BLaER1 treated with 17β-estradiol and CSF1 and Interleukin-3, amounts not matched to agents 10 nM and 100 nM (cell line): Measurements from ENCODE around the gene UBE2QL1.

Experiments used
- H3K27ac ChIP-seq, 11 experiments: shearing (Covaris generic); formaldehyde crosslinking; 2 replicates each; pipeline ENCODE4 v1.8.1; 2022
- H3K27me3 ChIP-seq, 11 experiments: shearing (Covaris generic); formaldehyde crosslinking; 2 replicates each; pipeline ENCODE4 v1.8.1; 2022
- H3K36me3 ChIP-seq, 11 experiments: shearing (Covaris generic); formaldehyde crosslinking; 2 replicates each; pipeline ENCODE4 v1.8.1; 2022
- H3K4me1 ChIP-seq, 10 experiments: shearing (Covaris generic); formaldehyde crosslinking; 2 replicates each; pipeline ENCODE4 v1.8.1; 2022
- H3K4me2 ChIP-seq, 11 experiments: shearing (Covaris generic); formaldehyde crosslinking; 2 replicates each; pipeline ENCODE4 v1.8.1; 2022
- H3K4me3 ChIP-seq, 10 experiments: shearing (Covaris generic); formaldehyde crosslinking; 2 replicates each; pipeline ENCODE4 v1.8.1; 2022
- H3K9ac ChIP-seq, 11 experiments: shearing (Covaris generic); formaldehyde crosslinking; 2 replicates each; pipeline ENCODE4 v1.8.1; 2022
- H3K9me3 ChIP-seq, 11 experiments: shearing (Covaris generic); formaldehyde crosslinking; replicated peaks in 1 of 11; 2 replicates each; pipeline ENCODE4 v1.8.1; 2022
- H4K20me1 ChIP-seq, 11 experiments: shearing (Covaris generic); formaldehyde crosslinking; 2 replicates each; pipeline ENCODE4 v1.8.1; 2022
- Cebpa-rat ChIP-seq, 11 experiments: shearing (Covaris generic); IDR thresholded peaks; 2 replicates each; pipeline ENCODE4 v1.8.1; 2022

Gene UBE2QL1

DNA sequence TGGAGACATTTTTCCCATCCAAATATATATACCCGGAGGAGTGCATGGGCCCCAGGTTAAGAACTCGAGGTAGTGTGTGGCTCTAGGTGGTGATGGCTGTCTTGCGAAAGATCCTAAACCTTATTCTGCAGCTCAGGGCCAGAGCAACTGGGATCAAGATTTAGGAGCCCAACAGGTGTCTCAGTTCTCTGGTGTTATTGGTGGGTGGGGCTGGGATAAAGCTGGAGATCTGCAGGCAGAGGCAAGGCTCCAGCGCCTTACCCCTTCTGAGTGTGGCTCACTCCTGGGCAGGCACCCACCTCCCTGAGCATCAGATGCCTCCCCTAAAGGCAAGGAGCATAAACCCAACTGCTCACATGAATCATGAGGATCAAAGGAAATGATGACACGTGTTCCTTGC lies 11.2 kb downstream of the UBE2QL1 start:
- no peak overlapping the region for H3K27ac ChIP-seq
- H3K9me3 ChIP-seq: no peaks in the 10 kb centered on the region
- no peak for TF ChIP-seq Cebpa-rat (IDR thresholded peaks at IDR 0.05)
- no peak overlapping the region for H3K4me3 ChIP-seq
- H3K4me1 ChIP-seq: 0 out of 20 replicates have a peak, but pooled peaks cover 0 to under 1% (median 0%) of the 10 kb centered on the region in 10 experiments
- no peaks in the 10 kb centered on the region for H3K27me3 ChIP-seq
- no peak overlapping the region for H3K4me2 ChIP-seq
- H3K36me3 ChIP-seq: no peaks in the 10 kb centered on the region
- no peaks in the 10 kb centered on the region for H4K20me1 ChIP-seq
- no peak overlapping the region for H3K9ac ChIP-seq

DNA sequence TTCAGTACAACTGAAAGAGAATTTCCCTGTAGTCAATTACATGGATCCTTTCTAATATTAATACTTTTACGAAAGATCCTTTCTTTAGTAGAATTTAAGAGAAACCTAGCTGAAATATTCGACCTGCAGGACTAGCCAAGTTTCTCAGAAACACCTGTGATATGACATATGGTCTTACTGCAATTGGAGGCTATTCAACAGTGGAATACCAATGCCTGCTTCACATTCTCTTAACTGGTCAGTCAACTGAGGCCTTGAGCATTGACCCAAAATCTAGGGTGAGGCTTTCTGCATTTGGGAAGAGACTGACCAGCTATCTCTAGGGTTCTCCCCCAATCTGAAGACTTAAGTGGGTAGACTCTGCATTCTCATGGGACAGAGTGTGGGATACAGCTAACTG lies 12.3 kb downstream of the UBE2QL1 start:
- Histone ChIP-seq H3K4me3 (no peak overlapping the region), H4K20me1 (no peaks in the 10 kb centered on the region), H3K4me1 (peaks cover 5 to 12% (median 7%) of the 10 kb centered on the region in 10 experiments; a peak in 17 of 20 replicates), H3K9me3 (no peaks in the 10 kb centered on the region), H3K36me3 (no peaks in the 10 kb centered on the region), H3K9ac (no peak overlapping the region), H3K27me3 (peaks cover 0 to 2% (median 0%) of the 10 kb centered on the region in 11 experiments; a peak in 1 of 22 replicates), H3K4me2 (no peak overlapping the region), H3K27ac (no peak overlapping the region)
- no peak for TF ChIP-seq Cebpa-rat (IDR thresholded peaks at IDR 0.05)

DNA sequence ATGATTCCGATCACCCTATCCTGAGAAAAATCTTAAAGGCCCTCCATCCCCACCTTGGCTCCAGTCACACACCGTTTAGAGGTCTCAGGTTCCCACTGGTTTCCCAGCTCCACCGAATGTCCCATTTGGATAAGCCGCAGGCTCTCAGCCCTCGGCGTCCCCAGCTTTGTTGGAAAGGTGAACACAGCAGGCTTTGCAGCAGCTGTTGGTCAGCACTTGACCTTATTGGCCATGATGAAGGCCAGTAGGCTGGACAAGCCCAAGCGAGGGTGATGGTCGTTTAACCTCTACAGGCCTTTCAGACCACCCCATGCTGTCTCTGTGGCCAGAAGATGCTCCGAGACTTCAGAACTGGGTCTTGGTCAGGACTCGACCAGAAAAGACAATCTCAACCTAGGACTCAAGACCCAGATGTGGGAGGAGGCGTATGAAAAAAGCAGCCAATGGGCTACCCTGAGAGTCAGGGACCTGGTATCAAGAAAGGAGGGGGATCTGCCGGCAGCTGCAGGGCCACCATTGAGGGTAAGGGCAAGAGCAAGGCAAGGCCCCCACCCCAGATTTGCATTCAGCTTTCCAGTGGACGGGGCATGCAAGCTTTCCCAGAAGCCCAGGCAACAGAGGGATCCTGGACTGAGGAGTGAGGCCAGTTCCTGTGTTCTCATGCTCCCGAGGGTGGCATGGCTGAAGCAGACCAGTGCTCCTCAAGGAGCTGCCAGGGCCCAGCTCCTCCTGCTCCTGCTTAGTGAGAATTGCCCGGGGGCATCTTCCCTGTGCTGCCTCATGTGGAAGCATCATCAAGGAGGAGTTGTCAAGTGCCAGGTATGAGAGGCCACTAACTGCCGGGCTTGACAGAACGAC lies 13.4 kb downstream of the UBE2QL1 start:
- Histone ChIP-seq H3K36me3 (no peaks in the 10 kb centered on the region), H3K4me1 (peaks cover 6 to 15% (median 11%) of the 10 kb centered on the region in 10 experiments; a peak in 17 of 20 replicates), H3K9me3 (no peaks in the 10 kb centered on the region), H3K4me2 (no peak overlapping the region), H3K9ac (no peak overlapping the region), H3K4me3 (no peak overlapping the region), H4K20me1 (no peaks in the 10 kb centered on the region), H3K27me3 (peaks cover 0 to 3% (median 0%) of the 10 kb centered on the region in 11 experiments; a peak in 1 of 22 replicates), H3K27ac (no peak overlapping the region)
- TF ChIP-seq Cebpa-rat (IDR thresholded peaks at IDR 0.05): no peak

DNA sequence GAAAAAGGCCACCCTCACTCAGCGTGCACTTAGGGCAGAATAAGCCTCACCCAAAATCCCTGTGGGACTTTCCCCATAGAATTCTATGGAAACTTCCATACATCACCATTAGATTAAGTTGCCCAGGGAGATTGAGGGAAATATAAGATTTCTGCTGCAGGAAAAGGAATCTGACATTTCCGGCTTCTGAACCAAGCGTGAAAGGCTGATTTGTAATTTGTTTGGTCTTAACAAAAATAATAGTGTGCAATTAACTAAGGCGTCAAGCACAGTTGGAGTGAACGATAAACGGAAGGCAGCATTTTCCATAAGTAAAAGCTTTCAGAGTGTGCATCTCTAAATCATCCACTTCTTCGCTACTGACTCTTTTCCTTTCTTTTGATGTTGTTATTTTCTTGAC lies 14.0 kb downstream of the UBE2QL1 start:
- Histone ChIP-seq H3K4me2 (no peak overlapping the region), H3K4me1 (peaks cover 6 to 15% (median 11%) of the 10 kb centered on the region in 10 experiments; a peak in 17 of 20 replicates), H3K36me3 (no peaks in the 10 kb centered on the region), H4K20me1 (no peaks in the 10 kb centered on the region), H3K4me3 (no peak overlapping the region), H3K27me3 (peaks cover 0 to 3% (median 0%) of the 10 kb centered on the region in 11 experiments; a peak in 1 of 22 replicates), H3K27ac (no peak overlapping the region), H3K9me3 (no peaks in the 10 kb centered on the region), H3K9ac (no peak overlapping the region)
- TF ChIP-seq Cebpa-rat (IDR thresholded peaks at IDR 0.05): no peak

- Histone ChIP-seq H3K36me3 (no peaks in the 10 kb centered on the region), H3K9me3 (no peaks in the 10 kb centered on the region), H3K27me3 (peaks cover 0 to 3% (median 0%) of the 10 kb centered on the region in 11 experiments; a peak in 1 of 22 replicates), H3K4me1 (peaks cover 6 to 15% (median 11%) of the 10 kb centered on the region in 10 experiments; a peak in 17 of 20 replicates), H3K27ac (no peak overlapping the region), H3K4me3 (no peak overlapping the region), H3K4me2 (no peak overlapping the region), H3K9ac (no peak overlapping the region), H4K20me1 (0 out of 22 replicates have a peak, but pooled peaks cover 0 to 3% (median 0%) of the 10 kb centered on the region in 11 experiments)
- TF ChIP-seq Cebpa-rat (IDR thresholded peaks at IDR 0.05): no peak
Measured at GRCh38 chr5:6464441-6464840, 15.8 kb downstream of the UBE2QL1 start.

GRCh38 chr5:6465831-6466790 lies 17.5 kb downstream of the UBE2QL1 start:
- Histone ChIP-seq H3K27ac (no peak overlapping the region), H3K4me2 (peak overlapping the region; percentile 25 to 76 (median 62)), H3K36me3 (no peaks in the 10 kb centered on the region), H4K20me1 (0 out of 22 replicates have a peak, but pooled peaks cover 0 to 3% (median 0%) of the 10 kb centered on the region in 11 experiments), H3K27me3 (peaks cover 0 to 3% (median 0%) of the 10 kb centered on the region in 11 experiments; a peak in 1 of 22 replicates), H3K9ac (no peak overlapping the region), H3K4me1 (peaks cover 6 to 15% (median 11%) of the 10 kb centered on the region in 10 experiments; a peak in 17 of 20 replicates), H3K9me3 (peaks cover 0 to 2% (median 0%) of the 10 kb centered on the region in 11 experiments; a peak in 4 of 22 replicates), H3K4me3 (no peak overlapping the region)
- no peak for TF ChIP-seq Cebpa-rat (IDR thresholded peaks at IDR 0.05)

DNA sequence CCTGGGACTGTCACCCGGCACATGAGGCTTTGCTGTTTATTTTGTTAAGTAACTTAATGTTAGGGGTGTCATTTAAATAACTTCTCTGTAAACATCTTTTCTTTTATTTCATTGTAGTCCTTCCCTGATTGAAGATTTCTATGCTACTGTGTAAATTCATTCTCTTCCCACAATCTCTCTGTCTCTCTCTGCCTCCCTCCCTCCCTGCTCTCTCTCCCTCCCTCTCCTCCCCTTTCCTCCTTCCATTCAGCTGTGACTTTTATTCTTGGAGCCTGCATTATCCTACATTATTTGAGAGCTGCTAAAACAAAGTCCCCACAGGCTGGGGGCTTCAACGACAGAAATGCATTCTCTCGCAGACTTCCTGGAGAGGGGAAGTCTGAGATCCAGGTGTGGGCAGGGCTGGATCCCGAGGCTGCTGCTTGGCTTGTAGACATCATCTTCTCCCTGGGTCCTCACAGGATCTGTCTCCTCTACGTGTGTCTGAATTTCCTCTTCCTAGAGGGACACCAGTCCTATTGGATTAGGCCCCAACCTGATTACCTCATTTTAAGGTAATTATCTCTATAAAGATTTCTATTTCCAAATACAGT lies 18.4 kb downstream of the UBE2QL1 start:
- no peaks in the 10 kb centered on the region for H3K36me3 ChIP-seq
- no peak overlapping the region for H3K4me2 ChIP-seq
- no peak overlapping the region for H3K27ac ChIP-seq
- TF ChIP-seq Cebpa-rat (IDR thresholded peaks at IDR 0.05): no peak
- H3K4me1 ChIP-seq: peaks cover 6 to 15% (median 11%) of the 10 kb centered on the region in 10 experiments; a peak in 17 of 20 replicates
- 0 out of 22 replicates have a peak, but pooled peaks cover 0 to 3% (median 0%) of the 10 kb centered on the region in 11 experiments for H4K20me1 ChIP-seq
- no peak overlapping the region for H3K9ac ChIP-seq
- peaks cover 0 to 3% (median 0%) of the 10 kb centered on the region in 11 experiments; a peak in 1 of 22 replicates for H3K27me3 ChIP-seq
- H3K9me3 ChIP-seq: peaks cover 0 to 8% (median 5%) of the 10 kb centered on the region in 11 experiments; a peak in 7 of 22 replicates
- no peak overlapping the region for H3K4me3 ChIP-seq

DNA sequence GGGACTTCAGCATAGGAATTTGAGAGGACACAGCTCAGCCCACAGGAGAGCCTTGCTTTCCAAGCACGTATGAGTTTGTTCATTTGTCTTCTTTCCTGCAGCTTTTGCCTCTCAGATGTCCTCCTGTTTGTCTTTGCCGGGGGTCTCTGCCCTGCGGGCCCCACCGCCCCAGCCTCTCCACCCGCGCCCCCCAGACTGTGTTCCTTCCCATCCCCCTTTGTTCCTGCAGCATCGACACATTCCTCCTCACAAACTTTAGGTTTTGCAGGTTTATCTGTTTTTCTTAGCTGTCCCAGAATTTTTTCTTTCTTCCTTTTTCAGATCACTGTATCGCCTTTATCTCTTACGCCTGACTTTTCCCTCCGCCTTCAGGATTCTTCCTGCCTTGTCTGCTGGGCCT lies 18.9 kb downstream of the UBE2QL1 start:
- Histone ChIP-seq H3K9ac (no peak overlapping the region), H3K36me3 (no peaks in the 10 kb centered on the region), H3K4me3 (no peak overlapping the region), H3K4me1 (peaks cover 6 to 15% (median 11%) of the 10 kb centered on the region in 10 experiments; a peak in 17 of 20 replicates), H4K20me1 (0 out of 22 replicates have a peak, but pooled peaks cover 0 to 3% (median 0%) of the 10 kb centered on the region in 11 experiments), H3K4me2 (no peak overlapping the region), H3K27ac (no peak overlapping the region), H3K9me3 (peaks cover 0 to 8% (median 5%) of the 10 kb centered on the region in 11 experiments; a peak in 7 of 22 replicates), H3K27me3 (peaks cover 0 to 3% (median 0%) of the 10 kb centered on the region in 11 experiments; a peak in 1 of 22 replicates)
- TF ChIP-seq Cebpa-rat (IDR thresholded peaks at IDR 0.05): no peak
